Measurements from ENCODE around the gene SEZ6.

DNA sequence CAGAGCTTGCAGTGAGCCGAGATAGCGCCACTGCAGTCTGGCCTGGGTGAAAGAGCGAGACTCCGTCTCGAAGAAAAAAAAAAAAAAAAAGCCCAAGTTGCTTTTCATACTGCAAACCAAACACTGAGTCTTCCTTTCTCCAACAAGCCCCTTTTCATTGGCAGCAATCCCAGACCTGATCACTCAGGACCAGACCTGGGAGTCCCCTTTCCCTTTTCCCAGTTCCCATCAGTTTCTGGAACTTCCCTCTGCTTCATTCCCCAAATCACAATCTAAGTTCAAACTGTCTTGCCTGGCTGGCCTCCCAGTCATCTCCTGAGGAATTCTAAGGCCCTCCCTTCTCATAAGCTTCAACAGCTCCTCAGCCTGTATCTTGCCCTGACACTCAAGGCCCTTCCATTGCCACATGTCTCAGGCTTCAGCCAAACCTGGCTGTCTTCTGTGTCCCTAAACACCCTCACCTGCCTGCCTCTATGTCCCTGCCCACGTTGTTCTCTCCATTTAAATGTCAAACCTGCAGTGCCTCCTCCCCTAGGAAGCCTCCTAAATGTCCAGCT is 42.7 kb downstream of the SEZ6 start:
- TF ChIP-seq CTCF (tag by site-specific recombination; IDR thresholded peaks at IDR 0.05) (no peak), PBX3 (CRISPR knock-in tag; IDR thresholded peaks at IDR 0.05) (no peak), HOXA7 (CRISPR knock-in tag; IDR thresholded peaks at IDR 0.05; ENCODE audit: borderline replicate concordance) (no peak), ZNF670 (tag by site-specific recombination; IDR thresholded peaks at IDR 0.05; ENCODE audit: low read depth) (no peak), ZNF621 (tag by site-specific recombination; IDR thresholded peaks at IDR 0.05) (no peak), PRDM1 (tag by site-specific recombination; IDR thresholded peaks at IDR 0.05) (no peak), ZNF518A (tag by site-specific recombination; conservative IDR thresholded peaks at IDR 0.05; ENCODE audit: low read depth) (no peak), ZSCAN23 (tag by site-specific recombination; IDR thresholded peaks at IDR 0.05) (no peak), ZNF140 (tag by site-specific recombination; IDR thresholded peaks at IDR 0.05) (no peak)
